ENCODE measurements around the gene CCDC30.

CCDC30 gene

GRCh38 chr1:42691157-42691498 lies 228.0 kb downstream of the CCDC30 start:
- Histone ChIP-seq H3K36me3 (ENCODE audit: insufficient read depth, low read length) (peaks cover 53% of the 10 kb centered on the region), H3F3A (ENCODE audit: low read depth) (no peaks in the 10 kb centered on the region), H3K27me3 (ENCODE audit: insufficient read depth, low read length, poor library complexity, severe bottlenecking) (no peaks in the 10 kb centered on the region), H3K79me2 (ENCODE audit: insufficient read depth, low read length) (peaks cover 100% of the 10 kb centered on the region), H3K4me1 (ENCODE audit: insufficient read depth, low read length, poor library complexity, severe bottlenecking) (peaks cover 60% of the 10 kb centered on the region), H2AFZ (ENCODE audit: low read length) (no peak overlapping the region), H3K4me2 (ENCODE audit: low read depth, low read length, poor library complexity, severe bottlenecking) (peak overlapping the region; percentile 99), H3K9me3 (ENCODE audit: insufficient read depth, low read depth, low read length) (no peaks in the 10 kb centered on the region), H3K9ac (ENCODE audit: low read depth, low read length, poor library complexity, severe bottlenecking) (no peak overlapping the region), H4K20me1 (ENCODE audit: insufficient read depth, low read length, poor library complexity, severe bottlenecking) (peaks cover 100% of the 10 kb centered on the region), H3K9me2 (replicated peaks; ENCODE audit: low read depth, low read length) (no peaks in the 10 kb centered on the region), H3K4me3 (ENCODE audit: low read length, poor library complexity, severe bottlenecking) (no peak overlapping the region)
- TF ChIP-seq EZH2phosphoT487 (IDR thresholded peaks at IDR 0.05; ENCODE audit: borderline replicate concordance): no peak
- TF ChIP-seq CTCF (conservative IDR thresholded peaks at IDR 0.05; ENCODE audit: low read length): no peak

GRCh38 chr1:42692461-42692860 lies 229.4 kb downstream of the CCDC30 start:
- no peaks in the 10 kb centered on the region for H3F3A ChIP-seq (ENCODE audit: low read depth)
- peaks cover 97% of the 10 kb centered on the region for H4K20me1 ChIP-seq (ENCODE audit: insufficient read depth, low read length, poor library complexity, severe bottlenecking)
- peak overlapping the region; percentile 99 for H3K4me2 ChIP-seq (ENCODE audit: low read depth, low read length, poor library complexity, severe bottlenecking)
- H3K36me3 ChIP-seq (ENCODE audit: insufficient read depth, low read length): peaks cover 65% of the 10 kb centered on the region
- peak overlapping the region; percentile 25 for H3K4me3 ChIP-seq (ENCODE audit: low read length, poor library complexity, severe bottlenecking)
- TF ChIP-seq CTCF (conservative IDR thresholded peaks at IDR 0.05; ENCODE audit: low read length) (no peak), EZH2phosphoT487 (IDR thresholded peaks at IDR 0.05; ENCODE audit: borderline replicate concordance) (no peak)
- peaks cover 49% of the 10 kb centered on the region for H3K4me1 ChIP-seq (ENCODE audit: insufficient read depth, low read length, poor library complexity, severe bottlenecking)
- peaks cover 100% of the 10 kb centered on the region for H3K79me2 ChIP-seq (ENCODE audit: insufficient read depth, low read length)
- H3K9me2 ChIP-seq (replicated peaks; ENCODE audit: low read depth, low read length): no peaks in the 10 kb centered on the region
- H2AFZ ChIP-seq (ENCODE audit: low read length): no peak overlapping the region
- H3K27me3 ChIP-seq (ENCODE audit: insufficient read depth, low read length, poor library complexity, severe bottlenecking): no peaks in the 10 kb centered on the region
- H3K9me3 ChIP-seq (ENCODE audit: insufficient read depth, low read depth, low read length): no peaks in the 10 kb centered on the region
- H3K9ac ChIP-seq (ENCODE audit: low read depth, low read length, poor library complexity, severe bottlenecking): peak overlapping the region; percentile 4

GRCh38 chr1:42692911-42693310 lies 229.8 kb downstream of the CCDC30 start:
- Histone ChIP-seq H3K36me3 (ENCODE audit: insufficient read depth, low read length) (peaks cover 65% of the 10 kb centered on the region), H2AFZ (ENCODE audit: low read length) (no peak overlapping the region), H4K20me1 (ENCODE audit: insufficient read depth, low read length, poor library complexity, severe bottlenecking) (peaks cover 97% of the 10 kb centered on the region), H3K79me2 (ENCODE audit: insufficient read depth, low read length) (peaks cover 100% of the 10 kb centered on the region), H3K4me1 (ENCODE audit: insufficient read depth, low read length, poor library complexity, severe bottlenecking) (peaks cover 45% of the 10 kb centered on the region), H3K9me3 (ENCODE audit: insufficient read depth, low read depth, low read length) (no peaks in the 10 kb centered on the region), H3K9ac (ENCODE audit: low read depth, low read length, poor library complexity, severe bottlenecking) (peak overlapping the region; percentile 4), H3K4me2 (ENCODE audit: low read depth, low read length, poor library complexity, severe bottlenecking) (peak overlapping the region; percentile 99), H3K9me2 (replicated peaks; ENCODE audit: low read depth, low read length) (no peaks in the 10 kb centered on the region), H3F3A (ENCODE audit: low read depth) (no peaks in the 10 kb centered on the region), H3K4me3 (ENCODE audit: low read length, poor library complexity, severe bottlenecking) (peak overlapping the region; percentile 25), H3K27me3 (ENCODE audit: insufficient read depth, low read length, poor library complexity, severe bottlenecking) (no peaks in the 10 kb centered on the region)
- no peak for TF ChIP-seq CTCF (conservative IDR thresholded peaks at IDR 0.05; ENCODE audit: low read length)
- no peak for TF ChIP-seq EZH2phosphoT487 (IDR thresholded peaks at IDR 0.05; ENCODE audit: borderline replicate concordance)
